ENCODE measurements around the gene PLCB2. TPM values are rescaled to one million over a fixed set of nuclear protein-coding genes. Genes with fewer than 3 reads are reported as not detected.

PLCB2 gene
- total RNA-seq, 3 donors from 2014 or later (not counting 1 experiment from before 2014, with no cell fraction given), result 345 to 440 (median 432) TPM

DNA sequence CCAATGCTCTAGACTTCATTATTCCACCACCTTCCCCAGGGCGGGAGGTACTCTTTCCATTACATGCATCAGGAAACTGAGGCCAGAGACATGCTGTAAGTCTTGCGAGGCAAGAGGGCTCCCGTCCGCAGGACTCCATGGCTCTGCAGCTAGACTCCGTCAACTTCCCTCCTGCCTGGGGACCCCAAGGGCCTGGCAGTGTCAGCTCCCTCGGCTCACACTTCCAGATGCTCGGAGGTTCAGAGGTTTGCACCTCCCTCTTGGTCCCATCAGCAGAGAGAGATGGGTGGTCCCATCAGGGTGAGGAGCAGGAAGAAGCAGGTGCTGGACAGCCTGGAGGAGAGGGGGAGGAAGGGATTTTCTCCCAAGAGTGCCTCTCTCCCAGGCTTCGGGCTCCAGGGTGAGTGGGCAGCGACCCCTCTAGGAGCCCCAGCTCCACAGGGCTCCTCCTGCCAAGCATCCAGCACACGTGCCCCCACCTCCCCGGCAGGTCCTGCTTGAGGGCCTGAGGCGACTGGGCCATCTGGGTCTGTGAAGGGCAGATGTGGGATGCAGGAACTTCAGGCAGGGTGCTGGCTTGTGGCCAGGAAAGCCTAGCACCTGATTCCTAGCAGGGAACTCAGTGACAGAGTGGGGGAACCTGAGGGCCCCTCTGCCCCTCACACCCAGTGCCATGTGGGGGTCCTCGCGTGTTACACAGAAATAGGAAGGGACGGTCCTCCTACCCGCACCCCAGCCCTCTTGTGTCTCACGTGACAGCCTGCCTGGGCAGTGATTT is 59.5 kb downstream of the PLCB2 start:
- Histone ChIP-seq H3K4me3 (ENCODE audit: low read length) (no peak overlapping the region), H3K27ac (ENCODE audit: low read length) (no peak overlapping the region), H3K9me3 (ENCODE audit: control insufficient read depth, insufficient read depth, low read length) (no peaks in the 10 kb centered on the region), H3K27me3 (ENCODE audit: control insufficient read depth, insufficient read depth, low read length) (peaks cover 8% of the 10 kb centered on the region), H3K4me1 (ENCODE audit: control insufficient read depth, insufficient read depth, low read length) (peaks cover 12% of the 10 kb centered on the region), H3K36me3 (ENCODE audit: control insufficient read depth, insufficient read depth, low read length) (no peaks in the 10 kb centered on the region)
- intact Hi-C loops (cut with micrococcal nuclease), result no loop called here
- Mint-ChIP-seq H3K9me3 (no peaks in the 10 kb centered on the region), H3K27ac (no peak overlapping the region), H3K36me3 (no peaks in the 10 kb centered on the region), H3K4me1 (peaks cover 4 to 9% of the 10 kb centered on the region in 2 donors), H3K4me3 (no peak overlapping the region), H3K27me3 (ENCODE audit: low read depth in 2 of 2) (peaks cover 10 to 16% of the 10 kb centered on the region in 2 donors)
- DNase-seq, result no peak
- ATAC-seq, result no peak
- WGBS (ENCODE audit: insufficient coverage), result 93% methylated on average over 17 of the region's 17 CpGs
- TF ChIP-seq, protein P1, sequence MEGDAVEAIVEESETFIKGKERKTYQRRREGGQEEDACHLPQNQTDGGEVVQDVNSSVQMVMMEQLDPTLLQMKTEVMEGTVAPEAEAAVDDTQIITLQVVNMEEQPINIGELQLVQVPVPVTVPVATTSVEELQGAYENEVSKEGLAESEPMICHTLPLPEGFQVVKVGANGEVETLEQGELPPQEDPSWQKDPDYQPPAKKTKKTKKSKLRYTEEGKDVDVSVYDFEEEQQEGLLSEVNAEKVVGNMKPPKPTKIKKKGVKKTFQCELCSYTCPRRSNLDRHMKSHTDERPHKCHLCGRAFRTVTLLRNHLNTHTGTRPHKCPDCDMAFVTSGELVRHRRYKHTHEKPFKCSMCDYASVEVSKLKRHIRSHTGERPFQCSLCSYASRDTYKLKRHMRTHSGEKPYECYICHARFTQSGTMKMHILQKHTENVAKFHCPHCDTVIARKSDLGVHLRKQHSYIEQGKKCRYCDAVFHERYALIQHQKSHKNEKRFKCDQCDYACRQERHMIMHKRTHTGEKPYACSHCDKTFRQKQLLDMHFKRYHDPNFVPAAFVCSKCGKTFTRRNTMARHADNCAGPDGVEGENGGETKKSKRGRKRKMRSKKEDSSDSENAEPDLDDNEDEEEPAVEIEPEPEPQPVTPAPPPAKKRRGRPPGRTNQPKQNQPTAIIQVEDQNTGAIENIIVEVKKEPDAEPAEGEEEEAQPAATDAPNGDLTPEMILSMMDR (IDR thresholded peaks at IDR 0.05), result no peak

DNA sequence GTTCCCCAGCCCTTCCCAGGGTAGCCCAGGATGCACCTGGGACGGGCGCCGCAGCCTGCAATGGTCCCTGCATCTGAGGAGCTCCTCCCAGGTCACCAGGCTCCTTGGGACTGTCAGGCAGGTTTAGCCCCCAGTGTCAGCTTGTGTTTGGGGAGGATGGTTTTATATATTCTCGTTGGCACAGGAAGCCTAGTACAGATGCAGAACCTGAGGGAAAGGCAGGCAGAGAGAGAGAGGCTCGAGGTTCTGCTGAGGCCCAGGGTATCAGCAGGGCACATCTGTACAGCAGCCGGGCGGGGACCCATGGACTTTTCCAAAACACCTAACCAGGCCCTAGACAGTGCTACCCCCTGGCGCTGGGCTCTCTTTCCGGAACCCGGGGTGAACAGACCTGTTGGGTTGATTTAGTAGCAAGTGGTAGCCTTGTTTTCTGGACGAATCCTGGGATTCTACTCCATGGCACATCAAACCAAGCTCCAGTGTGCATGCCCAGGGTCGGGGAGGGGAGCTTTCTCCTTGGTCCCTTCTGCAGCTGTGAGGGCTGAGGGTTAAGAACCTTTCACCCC is 60.2 kb downstream of the PLCB2 start:
- Histone ChIP-seq H3K36me3 (ENCODE audit: control insufficient read depth, insufficient read depth, low read length) (no peaks in the 10 kb centered on the region), H3K4me3 (ENCODE audit: low read length) (no peak overlapping the region), H3K4me1 (ENCODE audit: control insufficient read depth, insufficient read depth, low read length) (peaks cover 7% of the 10 kb centered on the region), H3K27ac (ENCODE audit: low read length) (no peak overlapping the region), H3K9me3 (ENCODE audit: control insufficient read depth, insufficient read depth, low read length) (no peaks in the 10 kb centered on the region), H3K27me3 (ENCODE audit: control insufficient read depth, insufficient read depth, low read length) (peaks cover 4% of the 10 kb centered on the region)
- intact Hi-C loops (cut with micrococcal nuclease), result no loop called here
- peak in 1 of 2 donors; percentile 4 for DNase-seq
- TF ChIP-seq, protein P1 (IDR thresholded peaks at IDR 0.05), result no peak
- no peaks in the 10 kb centered on the region for H3K9me3 Mint-ChIP-seq
- 68% methylated on average over 7 of the region's 12 CpGs for whole genome bisulfite sequencing (ENCODE audit: insufficient coverage)
- peaks cover 0 to 5% of the 10 kb centered on the region in 2 donors for H3K4me1 Mint-ChIP-seq
- no peak for ATAC-seq
- H3K27me3 Mint-ChIP-seq (ENCODE audit: low read depth in 2 of 2), result peaks cover 10 to 13% of the 10 kb centered on the region in 2 donors
- no peaks in the 10 kb centered on the region for H3K36me3 Mint-ChIP-seq
- H3K27ac Mint-ChIP-seq, result no peak overlapping the region
- no peak overlapping the region for H3K4me3 Mint-ChIP-seq

DNA sequence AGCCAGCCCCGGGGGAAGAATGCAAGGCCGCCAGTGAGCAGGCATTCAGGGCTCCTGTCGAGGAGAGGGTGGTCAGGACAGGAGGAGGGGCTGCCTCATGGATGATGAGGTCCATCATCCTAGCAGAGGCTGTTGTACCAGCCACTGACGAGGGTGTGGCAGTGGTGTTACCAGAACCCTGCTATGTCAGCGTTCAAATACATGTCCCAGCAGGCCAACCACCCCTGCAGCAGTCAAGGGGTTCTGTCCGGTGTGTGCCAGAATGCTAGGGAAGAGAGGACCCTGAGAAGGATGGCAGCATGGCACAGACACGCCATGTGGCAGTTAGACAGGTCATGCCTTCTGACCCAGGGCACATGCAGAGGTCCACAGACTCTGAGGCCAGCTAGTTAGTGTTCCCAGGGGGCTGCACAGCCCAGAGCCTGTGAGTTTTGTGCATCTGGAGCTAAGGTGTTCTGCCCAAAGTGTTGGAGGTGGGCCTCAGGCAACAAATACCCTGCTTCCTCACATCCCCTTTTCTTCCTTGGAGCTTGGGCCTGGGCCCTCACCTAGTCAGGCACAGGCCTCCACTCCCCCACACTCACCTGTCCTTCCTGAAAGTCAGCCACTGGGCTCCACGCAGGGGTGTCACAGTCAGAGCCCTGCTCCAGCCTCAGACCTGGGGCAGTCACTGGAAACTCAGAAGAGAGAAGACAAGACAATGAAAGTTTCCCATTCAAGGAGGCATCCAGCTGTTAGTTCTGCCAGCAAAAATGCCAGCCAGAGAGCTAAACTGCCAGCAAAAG is 61.0 kb downstream of the PLCB2 start:
- no peak for ATAC-seq
- H3K4me1 ChIP-seq (ENCODE audit: control insufficient read depth, insufficient read depth, low read length), result no peaks in the 10 kb centered on the region
- peaks cover 1% of the 10 kb centered on the region for H3K27me3 ChIP-seq (ENCODE audit: control insufficient read depth, insufficient read depth, low read length)
- no peak overlapping the region for H3K4me3 ChIP-seq (ENCODE audit: low read length)
- H3K27ac ChIP-seq (ENCODE audit: low read length), result no peak overlapping the region
- intact Hi-C loops (cut with micrococcal nuclease), result no loop called here
- DNase-seq, result peak in 1 of 2 donors; percentile 11
- Mint-ChIP-seq H3K36me3 (no peaks in the 10 kb centered on the region), H3K9me3 (no peaks in the 10 kb centered on the region), H3K27ac (no peak overlapping the region), H3K4me3 (no peak overlapping the region), H3K4me1 (peaks cover 0 to 5% of the 10 kb centered on the region in 2 donors), H3K27me3 (ENCODE audit: low read depth in 2 of 2) (peaks cover 10 to 11% of the 10 kb centered on the region in 2 donors)
- H3K9me3 ChIP-seq (ENCODE audit: control insufficient read depth, insufficient read depth, low read length), result no peaks in the 10 kb centered on the region
- TF ChIP-seq, protein P1 (IDR thresholded peaks at IDR 0.05), result no peak
- H3K36me3 ChIP-seq (ENCODE audit: control insufficient read depth, insufficient read depth, low read length), result no peaks in the 10 kb centered on the region
- 91% methylated on average over 8 of the region's 8 CpGs for WGBS (ENCODE audit: insufficient coverage)
